SJSA1 (cell line): ENCODE measurements around the gene GRN. TPM values are rescaled to one million over a fixed set of nuclear protein-coding genes. Genes with fewer than 3 reads are reported as not detected.
"Not testable (repeated sequence)": the region's sequence is repeated elsewhere in the genome, so short reads cannot be mapped to it uniquely, and the experiment has no call there.

Source experiments
- DNase-seq, 2 experiments: peaks; one replicate each; pipeline ENCODE4 v3.0.0-alpha.2; 2015 to 2020; ENCODE audit warnings: low spot score in 2 of 2, low read depth in 1 of 2
- H3K27ac ChIP-seq: fragments of 250-450 bp; sonication (Bioruptor Pico); 2 replicates; pipeline ENCODE4 v1.5.1; 2020; ENCODE audit warnings: mild to moderate bottlenecking, moderate library complexity
- H3K27me3 ChIP-seq: fragments of 250-450 bp; sonication (Bioruptor Pico); replicated peaks from 2 replicates; pipeline ENCODE4 v1.5.1; 2020; ENCODE audit warnings: mild to moderate bottlenecking, moderate library complexity
- H3K36me3 ChIP-seq: fragments of 250-450 bp; sonication (Bioruptor Pico); 2 replicates; pipeline ENCODE4 v1.5.1; 2020; ENCODE audit warnings: mild to moderate bottlenecking
- H3K4me1 ChIP-seq: fragments of 250-450 bp; sonication (Bioruptor Pico); replicated peaks from 2 replicates; pipeline ENCODE4 v1.6.1; 2021; ENCODE audit warnings: mild to moderate bottlenecking
- H3K4me3 ChIP-seq: fragments of 250-450 bp; sonication (Bioruptor Pico); 2 replicates; pipeline ENCODE4 v1.5.1; 2020; ENCODE audit warnings: mild to moderate bottlenecking
- H3K9me3 ChIP-seq: fragments of 250-450 bp; sonication (Bioruptor Pico); replicated peaks from 2 replicates; pipeline ENCODE4 v1.5.1; 2020; ENCODE audit warnings: mild to moderate bottlenecking
- total RNA-seq: library from RNA; depleted of rRNA; stranded (reverse); fragments of >200 nt; shearing (Covaris generic); gene quantifications from 2 replicates; pipeline ENCODE4 v1.2.3, GENCODE V29; 2014

Gene GRN
- total RNA-seq, 1 experiment from 2014 or later: 190 TPM

DNA sequence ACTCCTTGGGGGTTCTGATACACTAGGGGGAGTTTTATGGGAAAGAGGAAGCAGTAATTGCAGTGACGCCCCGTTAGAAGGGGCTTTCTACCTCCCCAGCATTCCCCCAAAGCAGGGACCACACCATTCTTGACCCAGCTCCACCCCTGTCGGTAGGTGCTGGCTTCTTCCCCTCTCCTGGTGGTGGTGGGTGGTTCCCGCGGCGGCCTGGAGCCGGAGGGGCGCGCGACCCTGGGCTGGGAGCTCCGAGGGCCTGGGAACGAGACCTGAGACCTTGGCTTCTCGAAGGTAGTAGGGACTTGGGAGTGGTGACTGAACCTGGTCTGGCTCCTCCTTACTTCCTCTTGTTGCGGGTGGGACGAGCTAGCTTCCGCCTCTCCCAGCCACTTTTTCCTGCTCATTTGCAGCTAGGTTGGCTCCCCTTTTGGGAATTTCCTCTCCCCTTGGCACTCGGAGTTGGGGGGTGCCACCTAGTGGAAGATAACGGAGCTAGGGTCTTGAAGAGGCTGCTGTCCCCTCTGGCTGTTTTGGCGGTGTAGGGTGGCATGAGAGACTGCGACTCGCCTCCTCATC lies 438 bp downstream of the GRN start:
- H3K27ac ChIP-seq: 0 out of 2 replicates have a peak overlapping the region, but pooled peaks have one; percentile 4
- DNase-seq: peak; percentile 75 to 84
- H3K9me3 ChIP-seq: no peaks in the 10 kb centered on the region
- H3K4me1 ChIP-seq: peaks cover 15% of the 10 kb centered on the region
- peak overlapping the region; percentile 60 for H3K4me3 ChIP-seq
- H3K27me3 ChIP-seq: no peaks in the 10 kb centered on the region
- peaks cover 2% of the 10 kb centered on the region for H3K36me3 ChIP-seq

DNA sequence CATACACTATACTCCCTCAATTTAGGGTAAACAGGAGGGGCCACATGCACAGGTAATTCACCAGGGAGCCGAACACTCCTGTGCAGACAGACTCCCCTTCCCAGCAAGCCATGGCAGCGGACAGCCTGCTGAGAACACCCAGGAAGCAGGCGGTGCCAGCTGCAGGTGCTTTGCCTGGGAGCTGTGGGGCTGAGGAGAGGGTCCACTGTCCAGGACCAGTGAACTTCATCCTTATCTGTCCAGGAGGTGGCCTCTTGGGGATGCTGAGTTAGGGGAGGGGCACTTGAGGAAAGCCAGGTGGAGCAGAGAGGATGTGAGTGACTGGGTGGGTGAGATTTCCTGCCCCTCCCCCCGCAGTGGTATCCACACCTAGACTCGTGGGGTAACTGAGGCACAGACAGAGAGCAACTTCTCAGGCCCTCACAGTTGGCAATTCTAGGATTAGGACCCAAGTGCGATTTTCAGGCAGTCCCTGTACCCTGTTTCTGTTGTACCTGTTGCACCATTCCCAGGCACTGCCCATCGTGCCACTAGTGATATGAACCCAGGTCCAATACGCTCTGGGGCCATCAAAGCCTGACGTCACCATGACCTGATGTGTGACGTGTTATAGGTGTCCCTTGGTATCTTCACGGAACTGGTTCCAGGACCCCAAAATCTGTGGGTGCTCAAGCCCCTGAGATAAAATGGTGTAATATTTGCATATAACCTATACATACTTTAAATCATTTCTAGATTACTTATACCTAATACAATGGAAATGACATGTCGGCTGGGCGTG lies 1.2 kb downstream of the GRN start:
- H3K36me3 ChIP-seq: peaks cover 9% of the 10 kb centered on the region
- peak overlapping the region; percentile 60 for H3K4me3 ChIP-seq
- H3K27ac ChIP-seq: no peak overlapping the region
- H3K27me3 ChIP-seq: no peaks in the 10 kb centered on the region
- H3K4me1 ChIP-seq: peaks cover 15% of the 10 kb centered on the region
- H3K9me3 ChIP-seq: no peaks in the 10 kb centered on the region
- no peak for DNase-seq

GRCh38 chr17:44347206-44348055 lies 2.3 kb downstream of the GRN start:
- not testable (repeated sequence) for H3K9me3 ChIP-seq, DNase-seq, H3K27me3 ChIP-seq, H3K4me3 ChIP-seq, H3K27ac ChIP-seq
- H3K4me1 ChIP-seq: peaks cover 15% of the 10 kb centered on the region
- peaks cover 21% of the 10 kb centered on the region for H3K36me3 ChIP-seq

DNA sequence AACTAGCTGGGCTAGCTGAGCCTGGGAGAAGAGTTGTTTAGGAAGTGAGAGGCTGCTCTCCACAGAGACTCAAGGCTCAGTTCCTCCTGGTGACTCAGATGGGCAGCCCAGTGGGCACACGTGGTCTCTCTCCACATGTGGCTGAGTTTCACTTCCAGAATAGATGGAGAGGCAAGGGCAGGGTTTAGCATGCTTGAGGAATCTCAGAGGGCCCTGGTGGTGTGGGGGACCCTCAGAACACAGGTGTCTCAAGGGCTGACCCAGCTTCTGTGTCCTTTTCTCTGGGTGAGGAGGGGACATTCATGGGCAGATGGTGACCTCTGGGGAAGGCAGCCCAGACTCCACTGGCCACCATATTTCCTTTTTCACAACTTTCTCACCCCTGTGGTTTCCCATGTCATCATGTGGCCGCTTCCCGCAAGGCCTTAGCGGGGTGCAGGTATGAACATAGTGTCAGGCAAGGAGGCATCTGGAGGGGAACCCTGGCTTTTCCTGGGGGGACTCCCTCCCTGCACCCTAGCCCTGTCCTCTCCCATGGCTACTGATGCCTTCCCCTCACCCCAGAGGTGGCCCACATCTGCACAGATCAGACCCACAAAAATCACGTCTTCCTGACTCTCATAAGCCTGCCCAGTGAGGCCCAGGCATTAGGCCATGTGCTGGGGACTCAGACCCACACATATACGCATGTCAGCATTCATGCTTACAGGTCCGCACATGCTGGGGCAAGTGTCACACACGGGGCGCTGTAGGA lies 3.3 kb downstream of the GRN start:
- H3K4me1 ChIP-seq: peaks cover 15% of the 10 kb centered on the region
- peaks cover 30% of the 10 kb centered on the region for H3K36me3 ChIP-seq
- H3K27me3 ChIP-seq: no peaks in the 10 kb centered on the region
- H3K27ac ChIP-seq: no peak overlapping the region
- H3K9me3 ChIP-seq: no peaks in the 10 kb centered on the region
- DNase-seq: no peak
- H3K4me3 ChIP-seq: no peak overlapping the region

GRCh38 chr17:44348988-44349364 lies 3.9 kb downstream of the GRN start:
- H3K27me3 ChIP-seq: no peaks in the 10 kb centered on the region
- H3K9me3 ChIP-seq: no peaks in the 10 kb centered on the region
- H3K27ac ChIP-seq: no peak overlapping the region
- no peak overlapping the region for H3K4me3 ChIP-seq
- peaks cover 30% of the 10 kb centered on the region for H3K36me3 ChIP-seq
- peaks cover 15% of the 10 kb centered on the region for H3K4me1 ChIP-seq
- no peak for DNase-seq

- no peak for DNase-seq
- no peak overlapping the region for H3K4me3 ChIP-seq
- peaks cover 11% of the 10 kb centered on the region for H3K4me1 ChIP-seq
- H3K36me3 ChIP-seq: peaks cover 30% of the 10 kb centered on the region
- H3K9me3 ChIP-seq: no peaks in the 10 kb centered on the region
- H3K27ac ChIP-seq: no peak overlapping the region
- no peaks in the 10 kb centered on the region for H3K27me3 ChIP-seq
Observed at GRCh38 chr17:44349553-44350070, 4.5 kb downstream of the GRN start.

GRCh38 chr17:44350733-44351226 lies 5.7 kb downstream of the GRN start:
- peak; percentile 54 to 75 for DNase-seq
- H3K27me3 ChIP-seq: no peaks in the 10 kb centered on the region
- H3K27ac ChIP-seq: no peak overlapping the region
- H3K4me3 ChIP-seq: no peak overlapping the region
- no peaks in the 10 kb centered on the region for H3K9me3 ChIP-seq
- peaks cover 4% of the 10 kb centered on the region for H3K4me1 ChIP-seq
- H3K36me3 ChIP-seq: peaks cover 30% of the 10 kb centered on the region

- Histone ChIP-seq H3K9me3 (no peaks in the 10 kb centered on the region), H3K4me3 (no peak overlapping the region), H3K36me3 (peaks cover 30% of the 10 kb centered on the region), H3K4me1 (no peaks in the 10 kb centered on the region), H3K27ac (no peak overlapping the region), H3K27me3 (no peaks in the 10 kb centered on the region)
- DNase-seq: no peak
Observed at GRCh38 chr17:44351464-44351863, 6.4 kb downstream of the GRN start.

GRCh38 chr17:44351961-44352827 lies 7.1 kb downstream of the GRN start:
- Histone ChIP-seq H3K4me3 (no peak overlapping the region), H3K9me3 (no peaks in the 10 kb centered on the region), H3K27ac (no peak overlapping the region), H3K36me3 (peaks cover 30% of the 10 kb centered on the region), H3K4me1 (no peaks in the 10 kb centered on the region), H3K27me3 (no peaks in the 10 kb centered on the region)
- DNase-seq: no peak

GRCh38 chr17:44352828-44353671 lies 7.9 kb downstream of the GRN start:
- H3K36me3 ChIP-seq: peaks cover 30% of the 10 kb centered on the region
- no peak overlapping the region for H3K4me3 ChIP-seq
- DNase-seq: no peak

DNA sequence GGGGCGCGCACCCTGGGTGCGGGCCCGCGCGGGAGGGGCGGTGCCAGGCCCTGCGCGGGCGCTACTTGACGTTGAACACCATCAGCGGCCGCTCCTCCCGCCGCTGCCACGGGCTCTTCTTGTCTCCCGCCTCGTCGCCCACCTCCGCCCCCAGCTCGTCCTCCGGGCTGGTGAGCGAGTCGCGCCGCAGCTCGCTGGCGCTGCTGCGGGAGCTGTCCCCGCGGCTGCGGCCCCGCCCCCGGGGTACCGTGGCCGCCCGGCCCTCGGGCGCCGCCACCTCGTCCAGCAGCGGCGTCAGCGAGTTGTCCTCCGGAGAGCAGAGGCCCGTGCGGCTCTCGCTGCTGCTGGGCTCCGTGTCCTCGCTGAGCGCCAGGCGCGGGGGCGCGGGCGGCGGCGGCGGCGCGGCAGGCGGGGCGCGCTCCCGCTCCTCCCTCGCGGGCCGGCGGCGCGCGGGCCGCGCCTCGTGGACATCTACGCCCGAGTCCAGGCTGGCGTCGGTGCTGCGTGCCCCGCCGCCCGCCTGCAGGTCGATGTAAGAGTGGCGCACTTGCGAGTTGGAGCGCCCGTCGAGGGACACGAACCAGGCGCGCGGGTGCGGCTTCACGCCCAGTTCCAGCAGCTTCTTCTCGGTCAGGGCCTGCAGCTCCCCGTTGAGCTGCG lies 8.7 kb downstream of the GRN start:
- no peak overlapping the region for H3K4me3 ChIP-seq
- H3K9me3 ChIP-seq: no peaks in the 10 kb centered on the region
- DNase-seq: no peak
- H3K4me1 ChIP-seq: no peaks in the 10 kb centered on the region
- H3K27ac ChIP-seq: no peak overlapping the region
- peaks cover 30% of the 10 kb centered on the region for H3K36me3 ChIP-seq
- H3K27me3 ChIP-seq: no peaks in the 10 kb centered on the region

More at GRCh38 chr17:44352828-44353671, 7.9 kb downstream of the GRN start:
- no peaks in the 10 kb centered on the region for H3K27me3 ChIP-seq
- no peak overlapping the region for H3K27ac ChIP-seq
- H3K9me3 ChIP-seq: no peaks in the 10 kb centered on the region
- no peaks in the 10 kb centered on the region for H3K4me1 ChIP-seq
